K562 (cell line): ENCODE results near the gene OSBPL3. TPM values are rescaled to one million over a fixed set of nuclear protein-coding genes. Genes with fewer than 3 reads are reported as not detected.

Experiments
- ATF1 ChIP-seq, 2 experiments: fragments of 450-650 bp in 1 of 2; IDR thresholded peaks; 2 replicates each; pipeline ENCODE4 v1.6.1; 2016; ENCODE audit warnings: missing compliant biosample characterization in 1 of 2, missing genetic modification characterization in 1 of 2
- BCL6 ChIP-seq: fragments of 250-450 bp; sonication (Bioruptor Pico); IDR thresholded peaks from 2 replicates; pipeline ENCODE4 v1.4.0; 2020
- CBX3 ChIP-seq, 2 experiments: IDR thresholded peaks; 1 replicate in 1 of 2; 2 replicates in 1 of 2; pipeline ENCODE4 v1.6.1; 2012; ENCODE audit warnings: inconsistent platforms in 2 of 2, low read length in 2 of 2, borderline replicate concordance in 1 of 2, control low read depth in 1 of 2
- CXXC5 ChIP-seq: fragments of 250-450 bp; sonication (Bioruptor Pico); IDR thresholded peaks from 2 replicates; pipeline ENCODE4 v1.8.0; 2022; ENCODE audit warnings: inconsistent platforms, mild to moderate bottlenecking, moderate library complexity
- GABPB1 ChIP-seq: sonication (generic); formaldehyde crosslinking; IDR thresholded peaks from 2 replicates; pipeline ENCODE4 v1.8.0; 2022; ENCODE audit warnings: mild to moderate bottlenecking, missing genetic modification reagents
- HDAC8 ChIP-seq: fragments of 450-650 bp; IDR thresholded peaks from 2 replicates; pipeline ENCODE4 v1.6.1; 2016; ENCODE audit warnings: mild to moderate bottlenecking, missing genetic modification characterization, moderate library complexity, missing compliant biosample characterization
- HLTF ChIP-seq: fragments of 450-650 bp; IDR thresholded peaks from 2 replicates; pipeline ENCODE4 v1.6.1; 2016
- HNRNPK ChIP-seq: fragments of 200-400 bp; formaldehyde crosslinking; IDR thresholded peaks from one replicate; pipeline ENCODE4 v1.6.1; 2018; ENCODE audit warnings: mild to moderate bottlenecking, low read depth, low read length; ENCODE audit not compliant: poor library complexity, severe bottlenecking
- KAT8 ChIP-seq: fragments of 450-650 bp; IDR thresholded peaks from 2 replicates; pipeline ENCODE4 v1.6.1; 2016; ENCODE audit warnings: low read depth, mild to moderate bottlenecking
- MTA3 ChIP-seq: fragments of 450-650 bp; formaldehyde crosslinking; IDR thresholded peaks from 2 replicates; pipeline ENCODE4 v1.6.1; 2017; ENCODE audit warnings: mild to moderate bottlenecking, borderline replicate concordance
- NCOA4 ChIP-seq: fragments of 450-650 bp; IDR thresholded peaks from 2 replicates; pipeline ENCODE4 v1.6.1; 2018; ENCODE audit warnings: mild to moderate bottlenecking; ENCODE audit not compliant: partially characterized antibody
- NCOA6 ChIP-seq: fragments of 450-650 bp; IDR thresholded peaks from 2 replicates; pipeline ENCODE4 v1.6.1; 2017; ENCODE audit warnings: mild to moderate bottlenecking
- NCOR1 ChIP-seq: fragments of 450-650 bp; IDR thresholded peaks from 2 replicates; pipeline ENCODE4 v1.6.1; 2016; ENCODE audit warnings: mild to moderate bottlenecking, moderate library complexity
- NELFE ChIP-seq: IDR thresholded peaks from 2 replicates; pipeline ENCODE4 v1.6.1; 2011; ENCODE audit warnings: mild to moderate bottlenecking; ENCODE audit not compliant: insufficient read depth, insufficient read length
- NONO ChIP-seq, 2 experiments: fragments of 200-400 bp in 1 of 2; fragments of 450-650 bp in 1 of 2; formaldehyde crosslinking in 1 of 2; IDR thresholded peaks; 2 replicates each; pipeline ENCODE4 v1.6.1; 2017; ENCODE audit warnings: low read depth in 2 of 2, mild to moderate bottlenecking in 2 of 2, moderate library complexity in 2 of 2, low read length in 1 of 2
- PHF20 ChIP-seq: fragments of 450-650 bp; IDR thresholded peaks from 2 replicates; pipeline ENCODE4 v1.6.1; 2018; ENCODE audit not compliant: partially characterized antibody
- POLR2B ChIP-seq: fragments of 450-650 bp; IDR thresholded peaks from 2 replicates; pipeline ENCODE4 v1.6.1; 2018; ENCODE audit warnings: low read depth; ENCODE audit not compliant: partially characterized antibody
- RCOR1 ChIP-seq, 2 experiments: IDR thresholded peaks; 2 replicates each; pipeline ENCODE4 v1.6.1; 2012; ENCODE audit warnings: low read depth in 2 of 2, low read length in 2 of 2, borderline replicate concordance in 1 of 2, improper control_type of control experiment in 1 of 2
- RNF2 ChIP-seq: sonication (generic); IDR thresholded peaks from 2 replicates; pipeline ENCODE4 v1.6.1; 2016
- SMARCA4 ChIP-seq: fragments of 450-650 bp; IDR thresholded peaks from 2 replicates; pipeline ENCODE4 v1.6.1; 2016
- STAT5A ChIP-seq: IDR thresholded peaks from 2 replicates; pipeline ENCODE4 v1.6.1; 2012; ENCODE audit warnings: low read length, inconsistent platforms, borderline replicate concordance
- TRIM24 ChIP-seq, 2 experiments: fragments of 450-650 bp; IDR thresholded peaks; 2 replicates each; pipeline ENCODE4 v1.6.1; 2016
- U2AF1 ChIP-seq: fragments of 200-400 bp; formaldehyde crosslinking; optimal IDR thresholded peaks from 2 replicates; pipeline ENCODE3; 2017; ENCODE audit warnings: mild to moderate bottlenecking, low read depth, low read length, moderate library complexity
- ZBTB8A ChIP-seq: fragments of 450-650 bp; IDR thresholded peaks from 2 replicates; pipeline ENCODE4 v1.6.1; 2018; ENCODE audit warnings: mild to moderate bottlenecking, moderate library complexity; ENCODE audit not compliant: partially characterized antibody
- ZMIZ1 ChIP-seq, 2 experiments: fragments of 150-350 bp in 1 of 2; IDR thresholded peaks; 2 replicates each; pipeline ENCODE4 v1.6.1; 2012 to 2016; ENCODE audit warnings: low read depth in 2 of 2, low read length in 2 of 2, mild to moderate bottlenecking in 1 of 2, moderate library complexity in 1 of 2
- ZNF584 ChIP-seq: fragments of 200-800 bp; sonication (Bioruptor generic); IDR thresholded peaks from 2 replicates; pipeline ENCODE4 v1.6.1; 2016; ENCODE audit warnings: low read depth, mild to moderate bottlenecking, missing genetic modification characterization, missing compliant biosample characterization
- polyA plus RNA-seq, 8 experiments: library from polyadenylated mRNA; depleted of rRNA in 4 of 8; stranded (reverse) in 5 of 8; unstranded in 3 of 8; fragments of >200 nt; fragmentation: Nextera tagmentation in 2 of 8; fragmentation: Illumina TruSeq in 1 of 8; extraction: Ambion mirVana in 2 of 8; extraction: Trizol in 1 of 8; gene quantifications; 2 replicates each; pipeline versions ENCODE4 v1.2.1 to v1.2.3, GENCODE V29; 2011 to 2014; ENCODE audit warnings: inconsistent platforms in 1 of 8, missing spikeins in 1 of 8
- total RNA-seq, 7 experiments: library from RNA; depleted of rRNA in 6 of 7; stranded (reverse); fragments of >200 nt in 6 of 7; fragmentation: Illumina TruSeq in 2 of 7; extraction: Trizol in 2 of 7; gene quantifications; 2 replicates each; pipeline versions ENCODE4 v1.2.1 to v1.2.3, GENCODE V29; 2011 to 2021; ENCODE audit warnings: low replicate concordance in 1 of 7
- TF ChIP-seq, protein P1 (sequence below): IDR thresholded peaks from 3 replicates; pipeline ENCODE4 v1.6.1; 2011; ENCODE audit warnings: borderline replicate concordance, mild to moderate bottlenecking; ENCODE audit not compliant: insufficient read length, insufficient read depth

Gene OSBPL3
- total and polyA plus RNA-seq, 9 of the 15 experiments (the other 6 are each of a cell fraction or from before 2014, with no cell fraction given) = 4.8 to 37.2 (median 26.5) TPM

DNA sequence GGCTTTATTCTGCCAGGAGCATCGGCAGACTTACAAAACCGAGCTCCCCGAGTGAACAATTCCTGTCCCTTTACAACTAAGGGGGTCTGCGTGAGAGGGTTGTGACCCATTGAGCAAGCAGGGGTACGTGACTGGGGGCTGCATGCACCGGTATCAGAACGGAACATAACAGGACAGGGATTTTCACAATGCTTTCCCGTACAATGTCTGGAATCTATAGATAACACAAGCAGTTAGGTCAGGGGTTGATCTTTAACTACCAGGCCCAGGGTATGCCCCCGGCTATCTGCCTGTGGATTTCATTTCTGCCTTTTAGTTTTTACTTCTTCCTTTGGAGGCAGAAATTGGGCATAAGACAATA is 184.6 kb downstream of the OSBPL3 start (continued):
- TF ChIP-seq CBX3 (IDR thresholded peaks at IDR 0.05; ENCODE audit: borderline replicate concordance in 1 of 2, low read length in 2 of 2) = 0 out of 3 replicates have a peak, but pooled peaks of 1 of the 2 experiments have one; percentile 37
- TF ChIP-seq NCOA6 = no peak
- TF ChIP-seq NCOA4 = no peak
- TF ChIP-seq NONO (IDR thresholded peaks at IDR 0.05; ENCODE audit: low read depth in 2 of 2, low read length in 1 of 2) = 0 out of 4 replicates have a peak, but pooled peaks of 1 of the 2 experiments have one; percentile 10
- TF ChIP-seq KAT8 = no peak
- no peak for TF ChIP-seq POLR2B
- TF ChIP-seq PHF20 = no peak
- TF ChIP-seq TRIM24 (IDR thresholded peaks at IDR 0.05) = peak in 1 of 2 experiments; percentile 74; a peak in 2 of 4 replicates
- peak; percentile 75 for TF ChIP-seq NCOR1
- TF ChIP-seq MTA3 = peak; percentile 19; the same call in 1 of the 2 replicates
- TF ChIP-seq BCL6 (CRISPR knock-in tag) = 0 out of 2 replicates have a peak, but pooled peaks have one; percentile 18
- TF ChIP-seq SMARCA4 = peak; percentile 70; the same call in 1 of the 2 replicates
- no peak for TF ChIP-seq HNRNPK
- 0 out of 4 replicates have a peak, but pooled peaks of 1 of the 2 experiments have one; percentile 53 for TF ChIP-seq ZMIZ1 (IDR thresholded peaks at IDR 0.05; ENCODE audit: low read depth in 2 of 2, low read length in 2 of 2)
- TF ChIP-seq NELFE = no peak
- TF ChIP-seq RCOR1 (IDR thresholded peaks at IDR 0.05; ENCODE audit: borderline replicate concordance in 1 of 2, low read depth in 2 of 2, low read length in 2 of 2) = peak in 1 of 2 experiments; percentile 84; a peak in 2 of 4 replicates
- TF ChIP-seq U2AF1 = no peak
- TF ChIP-seq ATF1 (CRISPR knock-in tag; IDR thresholded peaks at IDR 0.05) = no peak
- TF ChIP-seq ATF1 (tag; IDR thresholded peaks at IDR 0.05) = peak; percentile 39
- TF ChIP-seq RNF2 = peak; percentile 32; the same call in 1 of the 2 replicates
- TF ChIP-seq HLTF = no peak
- peak; percentile 35; the same call in 1 of the 2 replicates for TF ChIP-seq STAT5A
- no peak for TF ChIP-seq ZNF584 (CRISPR knock-in tag)
- no peak for TF ChIP-seq ZBTB8A
- TF ChIP-seq GABPB1 (CRISPR knock-in tag) = 0 out of 2 replicates have a peak, but pooled peaks have one; percentile 6
- TF ChIP-seq, protein P1, sequence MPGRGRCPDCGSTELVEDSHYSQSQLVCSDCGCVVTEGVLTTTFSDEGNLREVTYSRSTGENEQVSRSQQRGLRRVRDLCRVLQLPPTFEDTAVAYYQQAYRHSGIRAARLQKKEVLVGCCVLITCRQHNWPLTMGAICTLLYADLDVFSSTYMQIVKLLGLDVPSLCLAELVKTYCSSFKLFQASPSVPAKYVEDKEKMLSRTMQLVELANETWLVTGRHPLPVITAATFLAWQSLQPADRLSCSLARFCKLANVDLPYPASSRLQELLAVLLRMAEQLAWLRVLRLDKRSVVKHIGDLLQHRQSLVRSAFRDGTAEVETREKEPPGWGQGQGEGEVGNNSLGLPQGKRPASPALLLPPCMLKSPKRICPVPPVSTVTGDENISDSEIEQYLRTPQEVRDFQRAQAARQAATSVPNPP = no peak
- no peak; the same call in 1 of the 2 replicates for TF ChIP-seq HDAC8 (tag)
- TF ChIP-seq CXXC5 = peak; percentile 48; the same call in 1 of the 2 replicates
